ENCODE data around the gene C10orf90. TPM values are rescaled to one million over a fixed set of nuclear protein-coding genes. Genes with fewer than 3 reads are reported as not detected.

The C10orf90 gene, protein sequence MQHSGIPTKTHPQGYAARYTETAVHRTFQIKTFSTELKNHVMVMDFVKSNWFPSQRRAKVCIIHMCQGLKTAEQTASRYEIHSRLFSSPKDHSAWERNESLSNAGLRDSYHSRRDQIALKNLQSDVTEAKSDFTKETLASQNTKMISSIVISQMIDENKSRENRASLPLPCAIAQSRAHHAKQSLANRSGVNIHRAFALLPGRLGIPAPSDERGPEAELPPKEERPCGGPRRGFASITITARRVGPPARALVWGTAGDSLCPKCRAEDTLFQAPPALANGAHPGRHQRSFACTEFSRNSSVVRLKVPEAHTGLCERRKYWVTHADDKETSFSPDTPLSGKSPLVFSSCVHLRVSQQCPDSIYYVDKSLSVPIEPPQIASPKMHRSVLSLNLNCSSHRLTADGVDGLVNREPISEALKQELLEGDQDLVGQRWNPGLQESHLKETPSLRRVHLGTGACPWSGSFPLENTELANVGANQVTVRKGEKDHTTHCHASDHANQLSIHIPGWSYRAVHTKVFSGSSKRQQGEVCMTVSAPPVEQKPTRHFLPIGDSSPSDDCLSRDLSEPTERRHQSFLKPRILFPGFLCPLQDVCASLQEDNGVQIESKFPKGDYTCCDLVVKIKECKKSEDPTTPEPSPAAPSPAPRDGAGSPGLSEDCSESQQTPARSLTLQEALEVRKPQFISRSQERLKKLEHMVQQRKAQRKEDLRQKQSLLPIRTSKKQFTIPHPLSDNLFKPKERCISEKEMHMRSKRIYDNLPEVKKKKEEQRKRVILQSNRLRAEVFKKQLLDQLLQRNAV
- total RNA-seq (not detected), polyA plus RNA-seq (not detected)
- long read RNA-seq, donor 1: 0 reads
- long read RNA-seq, donor 2: 0 reads
- long read RNA-seq, donor 3: 0 reads

DNA sequence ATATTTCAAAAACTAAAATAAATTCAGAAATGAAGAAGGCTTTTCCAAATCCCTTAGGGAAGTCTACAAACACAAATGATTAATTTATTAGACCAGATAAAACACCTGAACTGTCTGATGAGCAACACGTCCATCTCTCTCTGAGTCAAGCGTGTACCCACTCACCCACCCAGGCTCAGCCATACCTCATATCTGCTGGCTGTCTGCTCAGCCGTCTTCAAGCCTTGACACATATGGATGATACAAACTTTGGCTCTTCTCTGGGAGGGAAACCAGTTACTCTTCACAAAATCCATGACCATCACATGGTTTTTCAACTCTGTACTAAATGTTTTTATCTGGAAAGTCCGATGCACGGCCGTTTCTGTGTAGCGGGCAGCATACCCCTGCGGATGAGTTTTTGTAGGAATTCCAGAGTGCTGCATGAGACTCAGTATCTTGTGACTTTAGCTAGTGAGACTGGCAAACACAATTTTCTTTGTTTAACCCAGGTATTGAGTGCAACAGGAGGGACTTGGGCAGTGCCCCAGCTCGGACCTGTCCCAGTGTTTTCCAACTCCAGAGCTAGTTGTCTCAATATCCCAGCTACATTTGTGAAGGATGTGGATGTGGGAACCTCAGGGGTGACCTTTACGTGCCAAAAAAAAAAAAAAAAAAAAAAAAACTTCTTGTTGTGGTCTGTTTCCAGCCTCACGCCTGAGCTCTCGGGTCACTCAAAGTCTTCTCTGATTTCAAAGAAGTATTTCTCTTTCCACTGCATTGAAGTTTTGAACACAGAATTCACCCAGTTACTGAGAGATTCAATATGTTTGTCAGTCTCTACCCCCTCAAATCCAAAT lies at the start of gene C10orf90:
Gene C10orf90 (minus strand): TSS at position 638 of the 839 bp plus-strand sequence. CDS start 213 bp downstream, at position 425.
- Histone ChIP-seq H3K27me3 (peaks cover 0 to 6% (median 0%) of the 10 kb centered on the region in 9 donors), H3K36me3 (no peaks in the 10 kb centered on the region), H3K9me3 (no peaks in the 10 kb centered on the region), H3K4me3 (no peak within 1 kb of the TSS), H3K27ac (no peak within 1 kb of the TSS), H3K4me1 (no peaks in the 10 kb centered on the region)
- no peak for TF ChIP-seq POLR2A (IDR thresholded peaks at IDR 0.05)
- 72 to 78% (median 74%) methylated on average over 12 of the region's 12 CpGs for WGBS, 4 donors
- intact Hi-C loops (cut with DNase I): no loop called here
- DNase-seq (no peak), ATAC-seq (no peak)

- TF ChIP-seq POLR2A (IDR thresholded peaks at IDR 0.05): no peak
- DNase-seq: no peak
- WGBS, 4 donors: 78 to 100% (median 83%) methylated on average over 1 of the region's 1 CpG
- H3K27ac ChIP-seq: no peak overlapping the region
- H3K4me3 ChIP-seq: no peak overlapping the region
- no peak for ATAC-seq
- no peaks in the 10 kb centered on the region for H3K36me3 ChIP-seq
- H3K4me1 ChIP-seq: no peaks in the 10 kb centered on the region
- intact Hi-C loops (cut with DNase I): no loop called here
- H3K9me3 ChIP-seq: peaks cover 0 to 2% (median 0%) of the 10 kb centered on the region in 12 donors
- no peaks in the 10 kb centered on the region for H3K27me3 ChIP-seq
These were observed 45.9 kb upstream of the C10orf90 start for GRCh38 chr10:126716366-126716765.

DNA sequence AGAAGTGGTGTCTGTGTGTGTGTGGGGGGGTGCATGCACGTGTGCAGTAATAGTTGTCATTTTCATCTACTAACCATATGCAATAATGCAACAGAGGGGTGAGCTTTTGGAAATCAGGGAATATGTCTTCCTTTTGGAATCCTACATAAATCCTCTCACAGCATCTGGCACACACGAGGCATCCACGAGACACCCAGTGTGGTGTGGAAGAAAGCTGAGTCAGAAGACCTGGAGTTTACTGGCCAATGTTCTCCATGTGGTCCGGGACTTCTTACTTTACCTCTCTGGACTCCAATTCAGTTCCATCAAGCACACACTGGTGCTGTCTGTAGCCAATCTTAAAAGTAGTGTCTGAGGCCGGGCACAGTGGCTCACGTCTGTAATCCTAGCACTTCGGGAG lies 43.1 kb upstream of the C10orf90 start:
- no peak for DNase-seq
- WGBS, 4 donors: 72 to 78% (median 74%) methylated on average over 7 of the region's 7 CpGs
- Histone ChIP-seq H3K4me1 (no peaks in the 10 kb centered on the region), H3K36me3 (no peaks in the 10 kb centered on the region), H3K9me3 (peaks cover 0 to 12% (median 0%) of the 10 kb centered on the region in 12 donors), H3K27ac (no peak overlapping the region), H3K27me3 (no peaks in the 10 kb centered on the region), H3K4me3 (no peak overlapping the region)
- no peak for ATAC-seq
- intact Hi-C loops (cut with DNase I): no loop called here
- no peak for TF ChIP-seq CTCF (IDR thresholded peaks at IDR 0.05)
- TF ChIP-seq POLR2A (IDR thresholded peaks at IDR 0.05): no peak

DNA sequence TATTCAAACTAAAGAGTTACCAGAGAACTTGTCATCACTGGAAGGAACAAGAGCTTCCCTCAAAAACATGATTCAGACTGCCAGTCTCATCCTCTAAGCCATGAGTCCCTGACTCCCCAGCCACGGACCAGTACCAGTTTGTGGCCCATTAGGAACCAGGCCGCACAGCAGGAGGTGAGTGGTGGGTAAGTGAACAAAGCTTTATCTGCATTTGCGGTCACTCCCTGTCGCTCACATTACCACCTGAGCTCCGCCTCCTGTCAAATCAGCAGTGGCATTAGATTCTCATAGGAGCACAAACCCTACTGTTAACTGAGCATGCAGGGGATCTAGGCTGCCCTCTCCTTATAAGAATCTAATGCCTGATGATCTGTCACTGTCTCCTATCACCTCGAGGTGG lies 42.2 kb upstream of the C10orf90 start:
- Histone ChIP-seq H3K27me3 (no peaks in the 10 kb centered on the region), H3K36me3 (no peaks in the 10 kb centered on the region), H3K9me3 (peaks cover 0 to 12% (median 0%) of the 10 kb centered on the region in 12 donors), H3K4me3 (no peak overlapping the region), H3K4me1 (no peaks in the 10 kb centered on the region), H3K27ac (no peak overlapping the region)
- WGBS, 4 donors: 76 to 84% (median 81%) methylated on average over 6 of the region's 6 CpGs
- intact Hi-C loops (cut with DNase I): no loop called here
- DNase-seq (no peak), ATAC-seq (no peak)
- TF ChIP-seq POLR2A (IDR thresholded peaks at IDR 0.05): no peak
- no peak for TF ChIP-seq CTCF (IDR thresholded peaks at IDR 0.05)
